Erythroblast (primary cell): ENCODE data around the gene KLHL28.

ENCODE experiments used
- DNase-seq, 2 experiments: peaks; one replicate each; lab custom pipeline; 2025; lab: John Stamatoyannopoulos, UW
- GATA1 ChIP-seq: IDR thresholded peaks from 2 replicates; pipeline ENCODE4 v1.6.1; 2011; ENCODE audit warnings: low read depth, mild to moderate bottlenecking, control low read depth, low read length, moderate library complexity
- POLR2A ChIP-seq: IDR thresholded peaks from 2 replicates; pipeline ENCODE4 v1.6.1; 2011; ENCODE audit warnings: mild to moderate bottlenecking, low read length

Gene KLHL28

GRCh38 chr14:44944107-44944506, 17.6 kb downstream of the KLHL28 start:
- no peak for DNase-seq
- TF ChIP-seq GATA1 (no peak), POLR2A (no peak)

- TF ChIP-seq GATA1 (no peak), POLR2A (no peak)
- DNase-seq = no peak
Observed at GRCh38 chr14:44942436-44942835, 19.3 kb downstream of the KLHL28 start.

DNA sequence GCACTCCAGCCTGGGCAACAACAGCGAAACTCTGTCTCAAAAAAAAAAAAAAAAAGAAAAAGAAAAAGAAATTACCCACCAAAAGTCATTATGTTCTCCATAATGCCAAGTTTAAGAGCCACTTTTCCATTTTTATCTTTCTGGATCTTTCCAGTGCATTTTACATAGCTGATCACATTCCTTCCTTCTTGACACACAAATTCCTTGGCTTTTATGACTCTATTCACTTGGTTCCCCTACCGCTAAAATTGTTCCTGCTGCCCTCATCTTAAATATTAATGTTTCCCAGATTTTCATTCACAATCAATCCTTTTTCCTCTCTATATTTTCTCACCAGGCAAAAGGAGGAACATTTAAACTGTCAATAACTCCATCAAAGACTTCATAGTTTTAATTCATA, 20.2 kb downstream of the KLHL28 start:
- no peak for DNase-seq
- TF ChIP-seq GATA1 = no peak
- TF ChIP-seq POLR2A = no peak

DNA sequence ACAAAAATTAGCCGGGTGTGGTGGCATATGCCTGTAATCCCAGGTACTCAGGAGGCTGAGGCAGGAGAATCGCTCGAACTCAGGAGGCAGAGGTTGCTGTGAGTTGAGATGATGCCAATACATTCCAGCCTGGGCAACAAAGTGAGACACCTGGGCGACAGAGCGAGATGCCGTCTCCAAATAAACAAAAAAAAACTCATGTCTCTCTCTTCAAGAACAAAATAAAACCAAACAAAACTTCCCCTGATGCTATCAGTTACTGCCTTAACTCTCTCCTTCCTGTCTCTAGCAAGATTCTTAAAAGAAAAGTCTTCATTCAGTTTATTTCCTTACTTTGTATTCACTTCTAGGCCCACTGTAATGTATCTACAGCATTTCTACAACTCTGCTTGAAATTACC, 20.8 kb downstream of the KLHL28 start:
- no peak for TF ChIP-seq POLR2A
- TF ChIP-seq GATA1 = no peak
- DNase-seq = no peak

- no peak for TF ChIP-seq POLR2A
- TF ChIP-seq GATA1 = no peak
- no peak for DNase-seq
Observed at GRCh38 chr14:44940211-44940610, 21.5 kb downstream of the KLHL28 start.

DNA sequence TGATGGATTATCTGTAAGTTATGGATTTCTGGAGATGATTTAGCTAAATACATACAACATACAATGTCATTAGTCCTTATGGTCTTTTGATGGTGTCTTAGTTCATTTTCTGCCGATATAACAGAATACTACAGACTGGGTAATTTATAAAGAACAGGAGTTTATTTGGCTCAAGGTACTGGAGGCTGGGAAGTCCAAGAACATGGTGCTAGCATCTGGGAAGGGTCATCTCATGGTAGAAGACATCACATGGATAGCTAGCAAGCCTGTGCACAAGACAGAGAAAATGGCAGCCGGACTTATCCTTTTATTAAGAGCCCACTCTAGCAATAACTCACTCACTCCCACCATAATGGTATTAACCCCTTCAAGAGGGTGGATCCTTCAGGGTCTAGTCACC, 24.2 kb downstream of the KLHL28 start:
- TF ChIP-seq POLR2A = no peak
- no peak for TF ChIP-seq GATA1
- DNase-seq = no peak

DNA sequence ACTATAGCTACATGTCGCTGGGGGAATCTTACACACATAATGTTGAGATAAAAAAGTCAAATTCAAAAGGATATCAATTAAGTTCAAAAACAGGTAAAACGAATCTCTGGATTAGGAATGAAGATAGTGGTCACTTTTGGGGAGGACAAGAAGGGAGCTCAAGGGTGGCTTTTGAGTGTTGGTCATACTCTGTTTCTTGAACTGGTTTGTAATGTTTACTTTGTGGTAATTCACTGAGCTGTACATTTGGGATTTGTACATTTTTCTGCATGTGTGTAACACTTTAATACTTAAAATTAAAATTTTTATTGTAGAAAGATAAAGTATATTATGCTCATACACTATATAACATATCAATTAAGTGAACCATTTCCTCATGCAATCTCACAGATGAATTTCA, 26.6 kb downstream of the KLHL28 start:
- TF ChIP-seq GATA1 (no peak), POLR2A (no peak)
- no peak for DNase-seq

- no peak for TF ChIP-seq GATA1
- no peak for TF ChIP-seq POLR2A
Observed at GRCh38 chr14:44928793-44929192, 33.0 kb downstream of the KLHL28 start.

DNA sequence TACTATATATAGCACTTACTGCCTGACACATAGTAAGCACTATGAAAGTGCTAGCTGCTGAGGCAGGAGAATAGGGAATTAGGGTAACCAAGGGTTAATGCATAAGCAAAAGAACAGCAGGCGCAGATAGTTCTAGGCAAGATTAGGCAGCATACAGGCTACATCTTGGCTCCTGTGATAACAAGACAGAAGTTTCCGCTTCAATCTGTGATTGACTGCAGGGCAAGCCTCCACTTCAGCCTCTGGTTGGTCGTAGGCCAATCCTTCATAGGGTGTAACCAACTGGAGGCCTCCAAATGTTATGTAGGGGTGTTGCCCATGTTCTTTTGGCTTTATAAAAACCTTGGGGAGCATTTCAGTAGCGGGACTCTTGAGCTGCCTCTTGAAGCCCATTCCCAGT, 46.9 kb downstream of the KLHL28 start:
- TF ChIP-seq POLR2A = no peak
- TF ChIP-seq GATA1 = no peak
- DNase-seq = peak; percentile 55 to 87

More at GRCh38 chr14:44928793-44929192, 33.0 kb downstream of the KLHL28 start:
- no peak for DNase-seq

DNA sequence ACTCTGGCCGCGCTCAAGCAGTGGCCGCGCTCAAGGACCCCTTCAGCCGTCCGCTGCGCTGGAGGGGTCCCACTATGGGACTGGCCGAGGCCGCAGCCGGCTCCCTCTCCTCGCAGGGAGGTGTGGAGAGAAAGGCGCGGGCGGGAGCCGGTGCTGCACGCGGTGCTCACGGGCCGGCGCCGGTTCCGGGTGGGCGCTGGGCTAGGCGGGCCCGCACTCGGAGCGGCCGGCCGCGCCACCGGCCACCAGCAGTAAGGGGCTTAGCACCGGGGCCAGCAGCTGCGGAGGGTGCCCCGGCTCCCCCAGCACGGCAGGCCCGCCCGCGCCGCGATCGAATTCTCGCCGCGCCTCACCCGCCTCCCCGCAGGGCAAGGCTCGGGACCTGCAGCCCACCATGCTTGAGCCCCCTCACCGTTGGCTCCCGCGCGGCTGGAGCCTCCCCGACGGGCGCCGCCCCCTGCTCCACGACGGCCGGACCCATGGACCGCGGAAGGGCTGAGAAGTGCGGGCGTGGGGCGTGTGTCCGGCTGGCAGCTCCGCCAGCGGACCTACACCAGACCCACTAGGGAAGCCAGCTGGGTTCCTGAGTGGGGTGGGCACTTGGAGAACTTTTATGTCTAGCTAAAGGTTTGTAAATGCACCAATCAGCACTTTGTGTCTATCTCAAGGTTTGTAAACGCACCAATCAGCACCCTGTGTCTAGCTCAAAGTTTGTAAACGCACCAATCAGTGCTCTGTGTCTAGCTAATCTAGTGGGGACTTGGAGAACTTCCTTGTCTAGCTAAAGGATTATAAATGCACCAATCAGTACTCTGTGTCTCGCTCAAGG, 49.5 kb downstream of the KLHL28 start:
- DNase-seq = peak in 1 of 2 experiments; percentile 12

DNA sequence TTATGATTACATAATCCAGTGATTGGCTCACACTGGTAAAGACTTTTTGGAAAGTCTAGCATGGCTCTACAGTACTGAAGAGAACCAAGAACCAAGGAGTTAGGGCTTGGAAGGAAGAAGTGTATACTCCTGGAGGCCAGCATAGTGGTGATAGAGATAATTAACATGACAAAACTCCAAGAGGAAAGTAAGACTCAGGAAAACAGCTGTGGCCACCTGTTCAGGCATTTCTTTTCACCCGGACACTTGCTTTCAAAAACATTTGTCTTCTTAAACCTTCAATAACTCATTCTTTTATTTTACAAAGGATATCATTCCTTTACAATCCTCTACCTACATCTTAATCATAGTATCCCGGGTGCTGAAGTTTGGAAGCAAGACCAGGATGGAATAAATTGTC, 50.9 kb downstream of the KLHL28 start:
- no peak for DNase-seq
- TF ChIP-seq GATA1 (no peak), POLR2A (no peak)

More for the DNA sequence above, 49.5 kb downstream of the KLHL28 start:
- TF ChIP-seq GATA1 = no peak
- TF ChIP-seq POLR2A = no peak

DNA sequence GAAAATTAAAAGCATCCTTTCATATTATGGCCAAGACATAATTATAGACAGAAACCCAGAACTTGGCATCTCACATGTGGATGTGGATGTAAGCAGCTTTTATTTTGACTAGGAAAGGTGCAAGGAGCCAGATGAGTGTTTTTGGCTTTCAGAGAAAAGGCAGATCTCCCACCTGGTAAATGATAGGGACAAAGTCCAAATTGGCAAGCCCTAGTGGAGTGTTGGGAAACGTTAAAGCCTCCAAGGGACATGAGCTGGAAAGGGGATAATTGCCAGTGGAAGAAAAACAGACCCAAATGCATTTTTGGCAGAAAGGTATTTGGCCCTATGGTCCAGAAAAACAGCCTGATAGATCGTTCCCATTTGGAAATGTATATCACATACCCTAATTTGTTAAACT, 60.1 kb downstream of the KLHL28 start:
- DNase-seq = no peak
- no peak for TF ChIP-seq GATA1
- TF ChIP-seq POLR2A = no peak

DNA sequence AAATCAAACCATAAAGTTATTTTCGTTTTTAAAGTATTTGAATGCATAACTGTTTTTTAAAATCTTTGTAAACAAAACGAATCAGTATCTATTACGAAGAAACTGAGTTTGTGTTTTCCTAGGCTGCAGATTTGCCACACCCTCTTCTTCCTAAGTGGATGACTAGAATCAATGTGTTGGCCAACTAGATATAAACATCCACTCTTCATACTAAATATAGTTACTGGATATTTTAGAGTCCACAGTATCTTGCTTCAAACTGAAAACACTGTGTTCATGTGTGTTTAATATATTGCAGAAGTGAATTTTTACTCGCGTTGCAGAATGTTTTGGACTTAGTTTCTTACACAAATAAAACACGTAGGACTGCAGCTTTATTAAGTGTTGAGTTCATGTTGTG, 63.2 kb downstream of the KLHL28 start:
- DNase-seq = no peak
- TF ChIP-seq POLR2A (no peak), GATA1 (no peak)

DNA sequence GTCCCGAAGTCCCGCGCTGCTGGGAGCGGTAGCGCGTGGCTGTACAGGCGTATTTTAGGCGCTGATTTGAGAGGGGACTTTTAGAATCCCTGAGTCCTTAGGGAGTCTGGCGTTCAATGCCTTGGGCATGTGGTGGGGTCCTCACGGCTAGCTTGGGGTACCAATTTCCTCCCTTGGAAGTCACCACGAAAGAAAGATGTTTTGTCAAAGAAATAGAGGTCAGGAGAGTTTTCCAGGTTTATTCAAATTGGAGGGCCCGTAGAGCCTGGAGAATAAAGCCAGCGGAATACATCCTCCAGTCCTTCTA, 63.9 kb downstream of the KLHL28 start:
- no peak for DNase-seq
- TF ChIP-seq GATA1 (no peak), POLR2A (peak; percentile 39)
